Stimulated activated CD4-positive, alpha-beta T cell treated with anti-CD3 and anti-CD28 coated beads, Interleukin-4, amount 100 ng/mL, for 4 hours (primary cell): ENCODE results near the gene VPS33A.

Experiments used
- DNase-seq, 2 experiments: peaks; one replicate each; pipeline ENCODE4 v3.0.0-alpha.2; 2020

Gene VPS33A

DNA sequence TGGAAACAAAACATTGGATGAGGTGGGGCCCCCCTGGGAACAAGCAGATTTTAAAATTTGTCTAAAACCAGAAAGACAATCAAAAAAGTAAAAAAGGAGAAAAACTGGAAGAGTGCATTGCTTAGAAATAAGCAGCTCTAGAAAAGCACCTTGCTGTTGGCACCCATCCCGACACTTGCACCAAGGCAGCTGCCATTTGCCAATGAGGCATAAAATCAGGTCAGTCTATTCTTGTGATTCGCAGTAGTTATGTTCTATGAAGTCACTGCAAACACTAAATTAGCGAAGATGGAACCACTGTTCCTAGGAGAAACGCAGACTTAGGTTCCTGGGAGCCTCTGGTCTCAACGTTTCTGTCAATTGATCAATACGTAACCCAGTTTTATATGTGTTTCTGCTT, 16.2 kb downstream of the VPS33A start:
- no peak for DNase-seq

DNA sequence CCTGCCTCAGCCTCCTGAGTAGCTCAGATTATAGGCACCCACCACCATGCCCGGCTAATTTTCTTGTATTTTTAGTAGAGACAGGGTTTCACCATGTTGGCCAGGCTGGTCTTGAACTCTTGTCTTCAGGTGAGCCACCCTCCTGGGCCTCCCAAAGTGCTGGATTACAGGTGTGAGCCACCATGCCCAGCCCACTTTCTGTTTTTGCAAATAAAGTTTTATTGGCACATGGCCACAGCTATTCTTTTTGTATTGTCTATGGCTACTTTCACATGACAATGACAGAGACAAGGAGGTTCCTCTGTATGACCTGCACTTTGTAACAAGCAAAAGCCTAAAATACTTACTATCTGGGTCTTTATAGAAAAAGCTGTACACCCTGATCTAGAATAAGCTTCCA, 20.7 kb downstream of the VPS33A start:
- DNase-seq: no peak

GRCh38 chr12:122244565-122245371, 21.5 kb downstream of the VPS33A start:
- DNase-seq: peak in 1 of 2 experiments; percentile 7

DNA sequence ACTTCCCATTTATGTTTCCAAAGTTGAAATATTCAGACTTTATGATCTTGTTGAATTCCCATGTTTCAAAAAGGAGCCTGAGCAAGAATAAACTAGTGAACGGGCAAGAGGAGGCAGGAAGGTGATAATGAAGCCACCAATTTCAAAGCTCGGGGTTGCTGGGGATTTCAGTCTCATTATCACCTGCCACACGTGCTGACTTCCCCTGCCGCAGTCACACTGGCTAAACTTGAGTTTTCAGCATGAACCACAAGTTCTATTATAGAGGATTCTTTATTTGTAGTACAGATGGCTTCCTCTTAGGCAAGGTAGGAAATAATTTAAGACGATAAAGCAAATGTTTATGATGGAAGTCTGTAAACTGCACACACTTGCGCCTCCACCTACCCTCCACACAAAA, 22.3 kb downstream of the VPS33A start:
- DNase-seq: no peak

- no peak for DNase-seq
Measured at GRCh38 chr12:122238861-122239260, 27.4 kb downstream of the VPS33A start.

DNA sequence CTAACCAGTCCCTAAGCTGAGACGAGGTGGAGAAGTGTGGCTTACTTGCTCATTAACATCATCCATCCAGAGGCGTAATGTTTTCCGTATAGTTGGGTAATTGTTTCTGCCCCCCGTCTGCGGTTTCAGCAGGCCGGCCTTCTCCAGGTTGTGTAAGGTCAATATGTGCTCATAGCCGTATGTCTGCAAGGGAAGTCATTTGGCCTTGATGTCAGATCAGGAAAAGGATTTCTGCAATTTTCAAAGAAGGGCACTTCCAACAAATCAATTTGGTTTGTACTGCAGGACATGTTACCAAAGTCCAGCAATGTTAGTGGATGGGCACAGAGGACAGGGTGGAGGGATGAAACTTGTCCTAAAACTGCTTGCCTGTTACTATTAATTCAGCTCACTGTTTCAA, 30.6 kb downstream of the VPS33A start:
- no peak for DNase-seq

GRCh38 chr12:122232691-122233090, 33.6 kb downstream of the VPS33A start:
- no peak for DNase-seq

- no peak for DNase-seq
Measured at GRCh38 chr12:122230798-122231197, 35.5 kb downstream of the VPS33A start.

GRCh38 chr12:122228092-122228491, 38.2 kb downstream of the VPS33A start:
- DNase-seq: no peak

- peak in 1 of 2 experiments; percentile 20 for DNase-seq
Measured at GRCh38 chr12:122227341-122227740, 39.0 kb downstream of the VPS33A start.

DNA sequence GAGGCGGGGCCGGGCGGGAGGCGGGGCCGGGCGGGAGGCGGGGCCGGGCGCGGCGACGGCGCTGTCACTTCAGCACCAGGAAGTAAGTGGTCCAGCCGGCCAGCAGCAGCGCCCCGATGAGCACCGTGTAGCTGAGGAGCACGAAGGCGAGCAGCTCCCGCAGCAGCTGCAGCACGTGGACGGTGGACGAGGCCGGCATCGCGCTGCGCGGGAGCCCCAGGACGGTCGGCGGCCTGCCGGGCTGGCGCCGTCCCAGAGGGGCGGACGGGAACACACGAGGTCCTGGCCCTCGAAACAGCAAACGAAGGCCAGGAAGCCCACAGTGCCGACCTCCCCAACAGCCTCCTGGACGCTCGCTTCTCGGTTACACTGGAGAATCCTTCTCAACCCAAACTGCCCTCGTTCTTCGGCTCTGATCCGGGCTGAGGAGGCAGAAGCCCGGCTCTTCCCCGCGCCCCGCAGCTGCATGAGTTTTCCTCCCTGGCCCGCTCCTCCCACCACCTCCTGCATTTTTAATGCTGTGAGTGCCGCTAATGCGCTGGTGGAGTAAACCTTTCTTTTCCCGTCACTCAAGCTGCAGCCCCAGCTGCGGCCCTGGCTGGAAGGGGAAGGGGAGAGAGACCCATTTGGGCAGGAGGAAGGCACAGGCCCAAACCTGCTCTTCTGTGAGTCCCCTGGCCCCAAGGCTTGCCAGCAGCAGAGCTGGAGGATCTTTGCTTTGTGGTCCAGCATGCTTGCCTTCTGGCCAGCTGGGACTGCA, 39.7 kb downstream of the VPS33A start:
- DNase-seq: no peak

DNA sequence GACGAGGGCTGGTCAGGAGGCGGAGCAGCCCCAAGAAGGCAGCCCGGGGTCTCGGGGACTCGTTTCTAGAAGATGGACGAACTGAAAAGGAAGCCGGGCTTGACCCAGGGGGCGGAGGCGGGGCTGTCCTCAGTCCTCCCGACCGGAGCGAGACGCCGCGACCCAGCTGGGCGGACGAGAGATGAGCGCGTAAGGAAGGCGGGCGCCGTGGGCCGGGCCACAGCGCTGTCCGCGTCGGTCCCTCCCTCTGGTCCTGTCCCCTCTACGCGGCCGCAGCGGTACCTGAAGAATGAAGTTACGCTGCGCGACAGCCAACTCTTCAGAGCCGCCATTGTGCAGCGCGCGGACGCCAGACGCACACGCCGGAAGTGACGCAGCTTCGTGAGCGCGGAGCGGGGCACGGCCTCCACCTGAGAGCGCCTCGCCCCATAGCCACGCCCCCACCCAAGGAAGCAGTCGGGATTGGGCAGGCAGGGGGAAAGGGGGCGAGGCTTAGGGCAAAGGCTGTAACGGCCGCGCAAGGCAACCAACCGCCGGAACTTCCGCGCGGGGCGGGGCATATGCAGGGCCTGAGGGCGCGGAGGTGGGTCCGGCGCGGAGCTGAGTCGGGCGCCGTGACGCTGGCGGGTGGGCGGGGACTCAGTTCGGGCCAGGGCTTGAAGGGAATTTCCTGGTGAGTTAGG, 40.5 kb downstream of the VPS33A start, which contains the start of gene DIABLO:
Gene DIABLO (minus strand): TSS at position 370 of the 683 bp plus-strand sequence. CDS start 38 bp downstream, at position 332.
- peak; percentile 100 for DNase-seq

DNA sequence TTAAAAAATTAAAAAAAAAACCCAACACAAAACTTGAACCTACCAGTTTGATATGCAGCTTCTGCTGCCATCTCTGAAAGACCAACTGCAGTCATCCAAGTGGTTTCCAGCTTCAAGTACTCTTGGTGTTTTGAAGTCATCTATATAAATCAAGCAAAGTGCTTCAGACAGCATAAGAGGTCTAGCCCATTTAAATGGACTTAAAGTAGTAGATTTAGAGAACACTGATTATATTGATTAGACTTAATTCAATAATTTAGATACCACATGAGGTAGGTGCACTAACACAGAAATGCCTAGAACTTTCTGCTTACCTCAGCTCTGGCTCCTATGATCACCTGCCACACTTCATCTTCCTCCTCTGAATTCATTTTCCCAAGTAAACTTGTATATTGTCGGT, 49.8 kb downstream of the VPS33A start:
- no peak for DNase-seq

DNA sequence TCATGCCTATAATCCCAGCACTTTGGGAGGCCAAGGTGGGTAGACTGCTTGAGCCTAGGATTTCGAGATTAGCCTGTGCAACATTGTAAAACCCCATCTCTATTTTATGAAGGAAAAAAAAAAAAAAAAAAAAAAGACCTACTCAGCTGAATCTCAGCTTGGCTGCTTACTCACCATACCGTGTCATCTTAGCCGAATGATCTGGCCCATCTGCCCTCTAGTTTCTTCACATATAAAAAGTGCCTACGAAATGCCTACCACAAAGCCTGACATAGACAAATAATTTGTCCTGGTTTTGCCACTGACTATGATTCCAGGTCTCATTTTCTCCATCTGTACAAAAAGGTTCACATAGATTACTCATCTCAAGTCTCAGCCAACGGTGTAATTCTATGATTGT, 50.5 kb downstream of the VPS33A start:
- no peak for DNase-seq

DNA sequence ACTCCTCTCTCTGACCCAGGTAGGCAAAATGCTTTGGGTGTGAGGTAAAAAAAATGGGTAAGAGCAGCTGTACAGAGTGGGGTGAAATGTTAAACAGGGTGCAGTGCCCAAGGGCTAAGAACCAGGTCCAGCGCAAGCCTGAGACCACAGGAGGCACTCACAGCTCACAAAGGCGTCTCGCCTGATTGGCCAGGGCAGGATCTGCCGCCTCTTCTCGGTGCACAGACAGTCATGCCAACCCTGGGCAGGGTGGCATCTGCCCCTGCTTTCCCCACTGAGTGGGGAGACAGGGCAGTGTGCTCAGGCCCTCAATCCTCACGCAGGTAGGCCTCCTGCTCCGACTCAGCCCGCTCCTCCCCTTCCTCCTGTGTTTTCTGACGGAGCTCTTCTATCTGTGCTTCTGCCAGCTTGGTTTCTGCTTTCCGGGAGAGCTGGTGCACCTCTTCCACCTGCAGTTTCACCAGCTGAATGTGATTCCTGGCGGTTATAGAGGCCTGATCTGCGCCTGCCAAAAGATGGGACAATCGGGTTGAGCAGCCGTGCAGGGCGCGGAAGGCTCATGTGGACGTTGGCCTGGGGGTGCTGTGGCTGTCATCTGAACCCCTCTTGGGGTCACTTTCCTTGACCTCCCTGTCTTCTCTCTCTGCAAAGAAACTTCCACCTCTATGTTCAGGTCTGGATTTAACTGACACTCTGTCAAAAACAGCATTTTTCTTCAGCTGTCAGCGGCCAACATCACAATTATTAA, 58.0 kb downstream of the VPS33A start:
- no peak for DNase-seq

- no peak for DNase-seq
Measured at GRCh38 chr12:122207391-122207790, 58.9 kb downstream of the VPS33A start.

GRCh38 chr12:122206976-122207375, 59.3 kb downstream of the VPS33A start:
- DNase-seq: no peak

DNA sequence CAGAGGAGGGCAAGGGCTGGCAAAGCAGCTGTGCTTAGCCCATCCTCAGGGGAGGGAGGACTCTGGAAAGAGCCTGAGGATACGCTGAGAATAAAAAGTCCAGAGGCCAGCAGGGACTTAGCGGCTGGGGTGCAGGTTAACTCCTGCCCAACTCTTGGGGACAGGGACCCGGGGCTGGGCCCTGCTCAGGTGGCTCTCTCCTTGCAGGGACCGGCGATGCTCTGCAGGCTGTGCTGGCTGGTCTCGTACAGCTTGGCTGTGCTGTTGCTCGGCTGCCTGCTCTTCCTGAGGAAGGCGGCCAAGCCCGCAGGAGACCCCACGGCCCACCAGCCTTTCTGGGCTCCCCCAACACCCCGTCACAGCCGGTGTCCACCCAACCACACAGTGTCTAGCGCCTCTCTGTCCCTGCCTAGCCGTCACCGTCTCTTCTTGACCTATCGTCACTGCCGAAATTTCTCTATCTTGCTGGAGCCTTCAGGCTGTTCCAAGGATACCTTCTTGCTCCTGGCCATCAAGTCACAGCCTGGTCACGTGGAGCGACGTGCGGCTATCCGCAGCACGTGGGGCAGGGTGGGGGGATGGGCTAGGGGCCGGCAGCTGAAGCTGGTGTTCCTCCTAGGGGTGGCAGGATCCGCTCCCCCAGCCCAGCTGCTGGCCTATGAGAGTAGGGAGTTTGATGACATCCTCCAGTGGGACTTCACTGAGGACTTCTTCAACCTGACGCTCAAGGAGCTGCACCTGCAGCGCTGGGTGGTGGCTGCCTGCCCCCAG, 60.0 kb downstream of the VPS33A start:
- no peak for DNase-seq

GRCh38 chr12:122205053-122205925, 61.0 kb downstream of the VPS33A start:
- no peak for DNase-seq

GRCh38 chr12:122204167-122205052, 61.9 kb downstream of the VPS33A start:
- DNase-seq: no peak
